Heart left ventricle (tissue), 16 donors: ENCODE measurements around the gene SPECC1. TPM values are rescaled to one million over a fixed set of nuclear protein-coding genes. Genes with fewer than 3 reads are reported as not detected.
"Not testable (repeated sequence)": the region's sequence is repeated elsewhere in the genome, so short reads cannot be mapped to it uniquely, and the experiment has no call there.

ENCODE experiments used
- ATAC-seq, 4 donors: fragments of 200-7000 bp; cut with Tn5 transposase; one replicate each; pipeline ENCODE4 v1.9.1; 2020 to 2022; ENCODE audit warnings: moderate library complexity in 4 of 4, mild to moderate bottlenecking in 3 of 4, moderate number of reproducible peaks in 1 of 4
- DNase-seq, 5 donors: peaks; one replicate each; pipeline ENCODE4 v3.0.0-alpha.2; 2020
- H3K27ac ChIP-seq, 12 donors: fragments of 200-600 bp; sonication (generic) in 4 of 12; one replicate each; pipeline versions ENCODE4 v1.5.0 to v1.8.0; 2016 to 2022; ENCODE audit warnings: mild to moderate bottlenecking in 2 of 12
- H3K27me3 ChIP-seq, 9 donors: fragments of 200-600 bp; sonication (generic) in 2 of 9; one replicate each; pipeline versions ENCODE4 v1.5.1 to v1.8.0; 2016 to 2022; ENCODE audit warnings: mild to moderate bottlenecking in 3 of 9
- H3K36me3 ChIP-seq, 9 donors: fragments of 200-600 bp; sonication (generic) in 2 of 9; one replicate each; pipeline versions ENCODE4 v1.5.0 to v1.8.0; 2018 to 2022; ENCODE audit warnings: mild to moderate bottlenecking in 2 of 9
- H3K4me1 ChIP-seq, 12 donors: fragments of 200-600 bp; sonication (generic) in 4 of 12; one replicate each; pipeline versions ENCODE4 v1.5.0 to v1.8.0; 2016 to 2022; ENCODE audit warnings: mild to moderate bottlenecking in 3 of 12
- H3K4me3 ChIP-seq, 12 donors: fragments of 200-600 bp; sonication (generic) in 4 of 12; one replicate each; pipeline versions ENCODE4 v1.5.0 to v1.8.0; 2017 to 2022; ENCODE audit warnings: mild to moderate bottlenecking in 9 of 12, moderate library complexity in 4 of 12
- H3K9me3 ChIP-seq, 12 donors: fragments of 200-600 bp; sonication (generic) in 4 of 12; one replicate each; pipeline versions ENCODE4 v1.5.0 to v1.8.0; 2016 to 2022; ENCODE audit warnings: mild to moderate bottlenecking in 1 of 12
- CTCF ChIP-seq, 12 donors: fragments of 200-600 bp; sonication (generic) in 4 of 12; IDR thresholded peaks; one replicate each; pipeline versions ENCODE4 v1.5.0 to v1.8.0; 2018 to 2022; ENCODE audit warnings: antibody characterized with exemption in 12 of 12, mild to moderate bottlenecking in 5 of 12
- POLR2A ChIP-seq, 2 donors: fragments of 450-650 bp; IDR thresholded peaks; one replicate each; pipeline ENCODE4 v1.6.1; 2017; ENCODE audit warnings: antibody characterized with exemption in 2 of 2, mild to moderate bottlenecking in 2 of 2, moderate library complexity in 2 of 2
- WGBS, 4 donors: extraction: QIAGEN DNeasy Blood & Tissue Kit in 2 of 4; methylation state at CpG; one replicate each; pipeline versions ENCODE4 v1.1.5 to v1.1.7; 2013 to 2018; 5-methylcytosine and 5-hydroxymethylcytosine counted together
- intact Hi-C, 10 donors: fragments of 100-400 bp; cut with DNase I; formaldehyde crosslinking; loops; one replicate each; pipeline versions ENCODE4 v1.11.1 to v1.14.2; 2022
- polyA plus RNA-seq, 2 donors: library from polyadenylated mRNA; stranded (reverse); fragments of 200-250 nt; gene quantifications; one replicate each; pipeline ENCODE4 v1.2.3, GENCODE V29; 2013
- total RNA-seq, 9 donors: library from RNA; depleted of rRNA in 2 of 9; stranded (reverse); fragments of >200 nt in 2 of 9; fragmentation: NEBNext Ultra II Directional in 3 of 9; extraction: Animal tissue kit (Norgen Biotek cat#: 25700) in 3 of 9; gene quantifications; one replicate each; pipeline versions ENCODE4 v1.1.0 to v1.2.4, GENCODE V29; 2016 to 2023
- donor health status: ischemic (EF 13 %, LVEDD 7.1; RV severe dilation, severe dysfunction).
- donor health status: healthy with polysubstance abuse.
- donor health status: DM: no; HTN: yes; CAD: no.
- donor health status: DM: no; HTN: no; CAD: no.
- donor health status: ischemic (EF 25% LVEDD 6.9; RV normal size, moderate dysfunction).
- donor health status: ischemic (EF 25% LVEDD 5.7; RV mildly dilated, moderate dysfunction).
- donor health status: healthy.
- donor health status: DM: yes; HTN: yes; CAD: no.
- donor health status: ischemic (EF 35%, LVEDD 5.7; RV mildly dilated, moderate dysfunction).
- donor health status: nonischemic (EF 11% LVEDD 7.7; RV severe dilation, severe dysfunction).
- donor health status: DM: yes; HTN: yes; CAD: no.
- donor health status: PGD.
- donor health status: ischemic (EF 29% LVEDD 5.4; RV normal size, mild dysfunction).
- donor health status: nonischemic (EF 23%, LVEDD 6.1; RV moderate dilation, normal function).

The SPECC1 gene
- total and polyA plus RNA-seq, 11 donors, result 3.8 to 18.4 (median 10.6) TPM

- Histone ChIP-seq H3K4me1 (peaks cover 0 to 20% (median 5%) of the 10 kb centered on the region in 12 donors), H3K4me3 (peak overlapping the region in 8 of 12 donors; percentile 66 to 86 (median 80)), H3K27ac (peak overlapping the region in 9 of 12 donors; percentile 72 to 90 (median 80)), H3K9me3 (no peaks in the 10 kb centered on the region), H3K27me3 (peaks cover 0 to 5% (median 0%) of the 10 kb centered on the region in 9 donors), H3K36me3 (no peaks in the 10 kb centered on the region)
- DNase-seq (no peak), ATAC-seq (no peak)
- TF ChIP-seq POLR2A (IDR thresholded peaks at IDR 0.05) (no peak), CTCF (IDR thresholded peaks at IDR 0.05) (no peak)
- intact Hi-C loops, result loop anchor here in 4 of 10 donors (2.0 to 10.0 kb wide), 5 partner anchors 51 to 86 kb away; no protein-coding TSS in a partner anchor
- 59 to 80% (median 66%) methylated on average over 1 of the region's 1 CpG for WGBS, 4 donors
These were observed 1.8 kb downstream of the SPECC1 start for GRCh38 chr17:20010936-20011335.

- Histone ChIP-seq H3K4me1 (peaks cover 0 to 20% (median 5%) of the 10 kb centered on the region in 12 donors), H3K36me3 (no peaks in the 10 kb centered on the region), H3K27ac (no peak overlapping the region), H3K4me3 (no peak overlapping the region), H3K9me3 (no peaks in the 10 kb centered on the region), H3K27me3 (peaks cover 0 to 3% (median 0%) of the 10 kb centered on the region in 9 donors)
- WGBS, 4 donors, result 71 to 78% (median 77%) methylated on average over 2 of the region's 2 CpGs
- ATAC-seq, result no peak
- TF ChIP-seq POLR2A (IDR thresholded peaks at IDR 0.05), result no peak
- no peak for TF ChIP-seq CTCF (IDR thresholded peaks at IDR 0.05)
- DNase-seq, result no peak
- intact Hi-C loops, result loop anchor here in 3 of 10 donors (5.0 to 10.0 kb wide), 4 partner anchors 50 to 85 kb away; no protein-coding TSS in a partner anchor
These were observed 2.9 kb downstream of the SPECC1 start for GRCh38 chr17:20012017-20012536.

DNA sequence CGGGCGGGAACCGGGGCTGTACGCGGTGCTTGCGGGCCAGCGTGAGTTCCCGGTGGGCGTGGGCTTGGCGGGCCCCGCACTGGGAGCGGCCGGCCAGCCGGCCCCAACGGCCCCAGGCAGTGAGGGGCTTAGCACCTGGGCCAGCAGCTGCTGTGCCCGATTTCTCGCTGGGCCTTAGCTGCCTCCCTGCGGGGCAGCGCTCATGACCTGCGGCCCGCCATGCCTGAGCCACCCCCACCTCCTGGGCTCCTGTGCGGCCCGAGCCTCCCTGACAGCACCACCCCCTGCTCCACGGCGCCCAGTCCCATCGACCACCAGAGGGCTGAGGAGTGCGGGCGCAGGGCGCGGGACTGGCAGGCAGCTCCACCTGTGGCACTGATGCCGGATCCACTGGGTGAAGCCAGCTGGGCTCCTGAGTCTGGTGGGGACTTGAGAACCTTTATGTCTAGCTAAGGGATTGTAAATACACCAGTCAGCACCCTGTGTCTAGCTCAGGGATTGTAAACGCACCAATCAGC, 7.4 kb downstream of the SPECC1 start:
- not testable (repeated sequence) for H3K27me3 ChIP-seq, H3K9me3 ChIP-seq, ATAC-seq, H3K4me3 ChIP-seq, DNase-seq, H3K4me1 ChIP-seq, H3K27ac ChIP-seq, H3K36me3 ChIP-seq
- intact Hi-C loops, result loop anchor here in 1 of 10 donors (10.0 kb wide), 1 partner anchor 48 kb away; no protein-coding TSS in a partner anchor
- WGBS, 4 donors, result 93 to 97% (median 96%) methylated on average over 3 to 32 of the region's 32 CpGs

GRCh38 chr17:20022701-20023100, 13.5 kb downstream of the SPECC1 start:
- peaks cover 0 to 4% (median 0%) of the 10 kb centered on the region in 9 donors for H3K36me3 ChIP-seq
- DNase-seq (no peak), ATAC-seq (no peak)
- intact Hi-C loops, result no loop called here
- peaks cover 0 to 13% (median 0%) of the 10 kb centered on the region in 12 donors for H3K4me1 ChIP-seq
- H3K4me3 ChIP-seq, result no peak overlapping the region
- 78 to 84% (median 83%) methylated on average over 4 of the region's 4 CpGs for WGBS, 4 donors
- peaks cover 0 to 8% (median 0%) of the 10 kb centered on the region in 12 donors for H3K9me3 ChIP-seq
- no peak for TF ChIP-seq POLR2A (IDR thresholded peaks at IDR 0.05)
- H3K27ac ChIP-seq, result no peak overlapping the region
- H3K27me3 ChIP-seq, result no peaks in the 10 kb centered on the region

- H3K27me3 ChIP-seq, result no peaks in the 10 kb centered on the region
- ATAC-seq, result no peak
- H3K4me3 ChIP-seq, result no peak overlapping the region
- peak overlapping the region in 1 of 12 donors; percentile 13 for H3K27ac ChIP-seq
- no peak for DNase-seq
- TF ChIP-seq POLR2A (IDR thresholded peaks at IDR 0.05) (no peak), CTCF (IDR thresholded peaks at IDR 0.05) (no peak)
- peaks cover 0 to 17% (median 0%) of the 10 kb centered on the region in 12 donors for H3K4me1 ChIP-seq
- peaks cover 0 to 3% (median 0%) of the 10 kb centered on the region in 9 donors for H3K36me3 ChIP-seq
- intact Hi-C loops, result no loop called here
- peaks cover 0 to 12% (median 0%) of the 10 kb centered on the region in 12 donors for H3K9me3 ChIP-seq
These were observed 17.8 kb downstream of the SPECC1 start for GRCh38 chr17:20026960-20027359.
